Esophagus mucosa (tissue), 1 donor: ENCODE data around the gene GRIN2C. TPM values are rescaled to one million over a fixed set of nuclear protein-coding genes. Genes with fewer than 3 reads are reported as not detected.
A peak's percentile ranks its signal among the peaks of the same experiment; 100 is the strongest.

Experiments
- ATAC-seq: fragments of 200-7000 bp; cut with Tn5 transposase; one replicate; pipeline ENCODE4 v1.9.1; 2020
- total RNA-seq: library from RNA; stranded (reverse); gene quantifications from one replicate; pipeline ENCODE4 v1.2.4, GENCODE V29; 2023
- donor health status: DM: yes; HTN: yes; CAD: no.

The GRIN2C gene
- total RNA-seq, 1 donor from 2014 or later, result not detected

- ATAC-seq, result no peak
Observed at GRCh38 chr17:74863420-74864296, 4.0 kb upstream of the GRIN2C start.

GRCh38 chr17:74862919-74863318 lies 3.2 kb upstream of the GRIN2C start:
- no peak for ATAC-seq

- peak; percentile 23 for ATAC-seq
Observed at GRCh38 chr17:74862108-74862901, 2.6 kb upstream of the GRIN2C start.

- no peak for ATAC-seq
Observed at GRCh38 chr17:74861662-74862107, 2.0 kb upstream of the GRIN2C start.

- ATAC-seq, result no peak
Observed at GRCh38 chr17:74860872-74861661, 1.4 kb upstream of the GRIN2C start.

- ATAC-seq, result no peak
Observed at GRCh38 chr17:74860229-74860871, 665 bp upstream of the GRIN2C start.

GRCh38 chr17:74858672-74859458 lies 820 bp downstream of the GRIN2C start:
- no peak for ATAC-seq

- no peak for ATAC-seq
Observed at GRCh38 chr17:74857191-74857590, 2.5 kb downstream of the GRIN2C start.

- ATAC-seq, result no peak
Observed at GRCh38 chr17:74856112-74856511, 3.6 kb downstream of the GRIN2C start.

GRCh38 chr17:74855323-74855722 lies 4.4 kb downstream of the GRIN2C start:
- no peak for ATAC-seq

- ATAC-seq, result no peak
Observed at GRCh38 chr17:74854792-74855191, 4.9 kb downstream of the GRIN2C start.

GRCh38 chr17:74853669-74854068 lies 6.0 kb downstream of the GRIN2C start:
- ATAC-seq, result no peak

- no peak for ATAC-seq
Observed at GRCh38 chr17:74853048-74853397, 6.7 kb downstream of the GRIN2C start.

GRCh38 chr17:74852237-74853047 lies 7.2 kb downstream of the GRIN2C start:
- peak; percentile 72 for ATAC-seq

GRCh38 chr17:74851612-74852236 lies 8.0 kb downstream of the GRIN2C start:
- no peak for ATAC-seq

GRCh38 chr17:74850914-74851313 lies 8.8 kb downstream of the GRIN2C start:
- no peak for ATAC-seq

- ATAC-seq, result no peak
Observed at GRCh38 chr17:74850310-74850709, 9.4 kb downstream of the GRIN2C start.

- ATAC-seq, result no peak
Observed at GRCh38 chr17:74848656-74849399, 10.9 kb downstream of the GRIN2C start.

- ATAC-seq, result no peak
Observed at GRCh38 chr17:74846621-74847020, 13.1 kb downstream of the GRIN2C start.

- ATAC-seq, result no peak
Observed at GRCh38 chr17:74843352-74843627, 16.4 kb downstream of the GRIN2C start.
